ENCODE data around the gene DGKD.

Gene DGKD

GRCh38 chr2:233503947-233504637, 149.8 kb downstream of the DGKD start:
- no peak for DNase-seq

GRCh38 chr2:233513953-233514655, 159.8 kb downstream of the DGKD start:
- peak in 2 of 3 experiments; percentile 14 to 41 for DNase-seq

GRCh38 chr2:233519787-233520611, 165.7 kb downstream of the DGKD start:
- no peak for DNase-seq
